PFSK-1 (cell line): ENCODE results near the gene CALHM6.

Source experiments
- FOXP2 ChIP-seq: optimal IDR thresholded peaks from 2 replicates; pipeline ENCODE3; 2011; ENCODE audit warnings: borderline replicate concordance, control low read depth, inconsistent platforms; ENCODE audit not compliant: insufficient read depth; ENCODE audit errors: extremely low read length, extremely low read depth
- POLR2AphosphoS5 ChIP-seq: IDR thresholded peaks from 2 replicates; pipeline ENCODE4 v1.6.1; 2012; ENCODE audit warnings: low read depth, mild to moderate bottlenecking, control low read depth, low read length, moderate library complexity
- SIN3A ChIP-seq: IDR thresholded peaks from 2 replicates; pipeline ENCODE4 v1.6.1; 2012; ENCODE audit warnings: mild to moderate bottlenecking, low read length, moderate library complexity, borderline replicate concordance; ENCODE audit not compliant: insufficient read depth
- TAF1 ChIP-seq: IDR thresholded peaks from 2 replicates; pipeline ENCODE4 v1.6.1; 2012; ENCODE audit warnings: low read length, control low read depth, borderline replicate concordance; ENCODE audit not compliant: insufficient read depth
- TF ChIP-seq, protein P1 (sequence below), 2 experiments: IDR thresholded peaks; 2 replicates each; pipeline versions ENCODE4 v1.6.1 to v1.8.0; 2011 to 2012; ENCODE audit warnings: low read depth in 2 of 2, low read length in 2 of 2, control low read depth in 1 of 2, inconsistent platforms in 1 of 2, mild to moderate bottlenecking in 1 of 2, moderate library complexity in 1 of 2; ENCODE audit not compliant: insufficient read depth in 1 of 2

CALHM6 gene

DNA sequence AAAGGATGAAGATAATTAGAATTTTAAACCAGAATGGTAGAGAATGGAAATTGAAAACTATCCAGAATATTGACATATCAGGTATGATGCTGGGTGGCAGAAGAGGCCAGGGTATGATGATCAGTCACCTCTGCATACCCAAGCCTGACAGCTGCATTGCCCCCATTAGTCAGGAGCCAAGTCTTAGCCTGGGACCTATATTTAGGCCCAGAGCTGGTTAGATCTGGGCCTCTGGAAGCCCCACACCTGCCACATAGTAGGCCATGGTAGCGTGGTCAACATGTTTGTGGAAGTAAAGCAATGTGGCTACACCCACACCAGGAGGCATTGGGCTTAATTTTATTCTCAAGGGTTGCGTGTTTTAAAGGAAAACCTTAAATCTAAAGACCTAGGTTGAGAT, 32.1 kb upstream of the CALHM6 start:
- TF ChIP-seq, protein P1, sequence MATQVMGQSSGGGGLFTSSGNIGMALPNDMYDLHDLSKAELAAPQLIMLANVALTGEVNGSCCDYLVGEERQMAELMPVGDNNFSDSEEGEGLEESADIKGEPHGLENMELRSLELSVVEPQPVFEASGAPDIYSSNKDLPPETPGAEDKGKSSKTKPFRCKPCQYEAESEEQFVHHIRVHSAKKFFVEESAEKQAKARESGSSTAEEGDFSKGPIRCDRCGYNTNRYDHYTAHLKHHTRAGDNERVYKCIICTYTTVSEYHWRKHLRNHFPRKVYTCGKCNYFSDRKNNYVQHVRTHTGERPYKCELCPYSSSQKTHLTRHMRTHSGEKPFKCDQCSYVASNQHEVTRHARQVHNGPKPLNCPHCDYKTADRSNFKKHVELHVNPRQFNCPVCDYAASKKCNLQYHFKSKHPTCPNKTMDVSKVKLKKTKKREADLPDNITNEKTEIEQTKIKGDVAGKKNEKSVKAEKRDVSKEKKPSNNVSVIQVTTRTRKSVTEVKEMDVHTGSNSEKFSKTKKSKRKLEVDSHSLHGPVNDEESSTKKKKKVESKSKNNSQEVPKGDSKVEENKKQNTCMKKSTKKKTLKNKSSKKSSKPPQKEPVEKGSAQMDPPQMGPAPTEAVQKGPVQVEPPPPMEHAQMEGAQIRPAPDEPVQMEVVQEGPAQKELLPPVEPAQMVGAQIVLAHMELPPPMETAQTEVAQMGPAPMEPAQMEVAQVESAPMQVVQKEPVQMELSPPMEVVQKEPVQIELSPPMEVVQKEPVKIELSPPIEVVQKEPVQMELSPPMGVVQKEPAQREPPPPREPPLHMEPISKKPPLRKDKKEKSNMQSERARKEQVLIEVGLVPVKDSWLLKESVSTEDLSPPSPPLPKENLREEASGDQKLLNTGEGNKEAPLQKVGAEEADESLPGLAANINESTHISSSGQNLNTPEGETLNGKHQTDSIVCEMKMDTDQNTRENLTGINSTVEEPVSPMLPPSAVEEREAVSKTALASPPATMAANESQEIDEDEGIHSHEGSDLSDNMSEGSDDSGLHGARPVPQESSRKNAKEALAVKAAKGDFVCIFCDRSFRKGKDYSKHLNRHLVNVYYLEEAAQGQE (IDR thresholded peaks at IDR 0.05; ENCODE audit: insufficient read depth in 1 of 2, low read depth in 2 of 2, low read length in 2 of 2) = no peak
- TF ChIP-seq TAF1 = no peak
- TF ChIP-seq FOXP2 = no peak
- TF ChIP-seq POLR2AphosphoS5 = no peak
- TF ChIP-seq SIN3A = no peak

- TF ChIP-seq FOXP2 (no peak), POLR2AphosphoS5 (no peak), SIN3A (no peak), TAF1 (no peak)
- TF ChIP-seq, protein P1 (IDR thresholded peaks at IDR 0.05; ENCODE audit: insufficient read depth in 1 of 2, low read depth in 2 of 2, low read length in 2 of 2) = no peak
These were observed 30.3 kb upstream of the CALHM6 start for GRCh38 chr6:116430860-116431259.

DNA sequence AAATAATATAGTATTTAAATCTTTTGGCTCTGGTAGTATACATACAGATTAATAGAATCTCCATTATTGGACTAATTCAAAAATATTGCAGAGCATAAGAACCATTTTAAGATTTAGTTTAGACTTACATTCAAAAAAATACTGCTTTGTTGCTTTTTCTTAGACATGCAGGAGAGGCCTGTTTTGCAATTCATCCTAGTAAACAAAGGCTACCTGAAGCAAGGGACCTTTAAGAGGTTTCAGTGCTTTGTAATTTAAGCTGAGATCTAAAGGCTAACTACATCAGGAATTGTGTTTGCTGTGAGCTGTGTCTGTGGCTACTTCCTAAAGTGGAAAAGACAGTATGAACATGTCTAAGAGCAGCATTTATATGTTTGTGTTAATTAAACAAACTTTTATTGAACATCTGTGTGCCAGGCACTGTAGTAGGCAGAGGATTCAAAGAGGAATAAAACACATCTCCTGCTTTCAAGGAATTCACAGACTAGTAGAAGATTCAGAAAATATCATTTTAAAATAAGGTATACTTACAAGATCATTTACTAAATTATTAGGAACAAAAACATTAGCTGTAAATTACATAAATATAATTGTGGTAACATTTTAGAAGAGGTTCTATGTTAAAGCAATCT, 29.1 kb upstream of the CALHM6 start:
- TF ChIP-seq FOXP2 (no peak), SIN3A (no peak), POLR2AphosphoS5 (no peak), TAF1 (no peak)
- TF ChIP-seq, protein P1 (IDR thresholded peaks at IDR 0.05; ENCODE audit: insufficient read depth in 1 of 2, low read depth in 2 of 2, low read length in 2 of 2) = no peak

DNA sequence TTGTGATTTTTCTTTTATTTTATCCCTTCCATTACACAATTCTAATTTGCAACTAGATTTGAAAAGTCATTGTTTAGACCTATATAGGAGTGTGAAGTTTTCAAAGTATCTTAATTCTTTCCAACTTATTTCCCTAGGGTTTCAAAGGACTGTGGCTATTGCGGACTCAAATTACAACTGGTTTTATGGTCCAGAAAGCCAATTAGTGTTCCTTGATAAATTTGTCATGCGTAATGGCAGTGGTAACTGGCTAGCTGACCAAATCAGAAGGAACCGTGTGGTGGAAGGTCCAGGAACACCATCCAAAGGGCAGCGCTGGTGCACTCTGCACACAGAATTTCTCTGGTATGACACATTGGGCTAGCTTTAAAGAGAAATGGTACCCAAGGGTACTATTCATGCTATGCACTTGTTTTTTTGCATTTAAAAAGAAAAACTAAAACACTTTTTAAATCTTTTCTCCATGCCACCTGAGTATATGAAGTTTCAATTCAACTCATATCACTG, 27.9 kb upstream of the CALHM6 start:
- TF ChIP-seq POLR2AphosphoS5 = no peak
- TF ChIP-seq TAF1 = no peak
- TF ChIP-seq SIN3A = no peak
- TF ChIP-seq FOXP2 = no peak
- TF ChIP-seq, protein P1 (IDR thresholded peaks at IDR 0.05; ENCODE audit: insufficient read depth in 1 of 2, low read depth in 2 of 2, low read length in 2 of 2) = no peak

DNA sequence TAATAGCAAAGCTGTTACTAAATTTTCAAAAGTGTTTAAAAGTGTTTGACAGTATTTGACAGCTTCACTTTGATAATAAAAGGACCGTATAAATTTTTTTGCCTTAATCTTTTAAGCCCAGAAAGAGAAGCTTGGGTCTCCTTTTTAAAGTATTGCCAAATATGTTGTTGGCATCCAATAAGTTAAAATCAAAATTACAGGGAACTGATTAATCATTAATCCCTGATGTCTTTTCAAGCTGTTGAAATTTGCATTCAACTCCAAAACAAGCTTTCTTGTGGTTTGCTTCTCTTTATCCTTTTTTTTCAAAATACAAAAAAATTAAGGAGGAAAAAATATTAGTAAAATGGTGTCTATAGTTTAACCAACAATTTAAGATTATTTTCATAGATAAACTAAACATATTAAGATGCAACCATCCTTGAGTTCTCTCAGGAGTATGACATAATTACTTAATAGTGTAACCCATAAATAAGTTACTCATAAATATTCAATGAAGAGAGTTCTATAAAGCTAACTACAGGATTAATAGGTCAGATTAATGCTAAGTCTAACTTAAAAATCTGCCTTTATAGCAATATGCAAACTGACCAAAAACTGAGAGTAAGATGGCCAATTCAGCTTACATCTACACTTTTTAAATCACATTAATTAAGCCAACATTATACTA, 27.0 kb upstream of the CALHM6 start:
- no peak for TF ChIP-seq POLR2AphosphoS5
- no peak for TF ChIP-seq SIN3A
- no peak for TF ChIP-seq FOXP2
- no peak for TF ChIP-seq TAF1
- TF ChIP-seq, protein P1 (IDR thresholded peaks at IDR 0.05; ENCODE audit: insufficient read depth in 1 of 2, low read depth in 2 of 2, low read length in 2 of 2) = no peak
